ENCODE measurements around the gene PEX12.
"Not testable (repeated sequence)": the region's sequence is repeated elsewhere in the genome, so short reads cannot be mapped to it uniquely, and the experiment has no call there.

PEX12 gene

GRCh38 chr17:35535406-35535805 is 43.0 kb downstream of the PEX12 start:
- DNase-seq = not testable (repeated sequence)

- no peak for DNase-seq
Observed at GRCh38 chr17:35534576-35535093, 43.7 kb downstream of the PEX12 start.

GRCh38 chr17:35531160-35531559 is 47.2 kb downstream of the PEX12 start:
- DNase-seq = no peak

- no peak for DNase-seq
Observed at GRCh38 chr17:35529866-35530265, 48.5 kb downstream of the PEX12 start.

GRCh38 chr17:35529326-35529725 is 49.0 kb downstream of the PEX12 start:
- not testable (repeated sequence) for DNase-seq
